ENCODE results near the gene NFATC2. TPM values are rescaled to one million over a fixed set of nuclear protein-coding genes. Genes with fewer than 3 reads are reported as not detected.
"Not testable (repeated sequence)": the region's sequence is repeated elsewhere in the genome, so short reads cannot be mapped to it uniquely, and the experiment has no call there.

The NFATC2 gene
- total RNA-seq, 1 donor from 2014 or later = 10.6 TPM

DNA sequence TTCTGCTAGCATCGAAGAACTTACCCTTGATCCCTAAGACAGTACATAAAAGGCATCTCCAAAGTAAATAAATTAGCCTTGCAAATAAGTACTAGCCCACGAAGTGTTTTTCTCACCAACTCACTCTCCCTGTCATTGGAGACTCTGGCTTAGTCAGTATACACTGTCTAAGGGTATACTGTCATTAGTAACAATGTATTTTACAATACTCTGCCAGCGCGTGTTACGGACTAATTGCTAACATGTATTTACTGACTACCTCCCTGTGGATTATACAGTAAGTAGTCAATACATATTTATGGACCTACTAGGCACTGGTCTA lies 72.1 kb downstream of the NFATC2 start:
- DNase-seq (ENCODE audit: low spot score) = no peak

DNA sequence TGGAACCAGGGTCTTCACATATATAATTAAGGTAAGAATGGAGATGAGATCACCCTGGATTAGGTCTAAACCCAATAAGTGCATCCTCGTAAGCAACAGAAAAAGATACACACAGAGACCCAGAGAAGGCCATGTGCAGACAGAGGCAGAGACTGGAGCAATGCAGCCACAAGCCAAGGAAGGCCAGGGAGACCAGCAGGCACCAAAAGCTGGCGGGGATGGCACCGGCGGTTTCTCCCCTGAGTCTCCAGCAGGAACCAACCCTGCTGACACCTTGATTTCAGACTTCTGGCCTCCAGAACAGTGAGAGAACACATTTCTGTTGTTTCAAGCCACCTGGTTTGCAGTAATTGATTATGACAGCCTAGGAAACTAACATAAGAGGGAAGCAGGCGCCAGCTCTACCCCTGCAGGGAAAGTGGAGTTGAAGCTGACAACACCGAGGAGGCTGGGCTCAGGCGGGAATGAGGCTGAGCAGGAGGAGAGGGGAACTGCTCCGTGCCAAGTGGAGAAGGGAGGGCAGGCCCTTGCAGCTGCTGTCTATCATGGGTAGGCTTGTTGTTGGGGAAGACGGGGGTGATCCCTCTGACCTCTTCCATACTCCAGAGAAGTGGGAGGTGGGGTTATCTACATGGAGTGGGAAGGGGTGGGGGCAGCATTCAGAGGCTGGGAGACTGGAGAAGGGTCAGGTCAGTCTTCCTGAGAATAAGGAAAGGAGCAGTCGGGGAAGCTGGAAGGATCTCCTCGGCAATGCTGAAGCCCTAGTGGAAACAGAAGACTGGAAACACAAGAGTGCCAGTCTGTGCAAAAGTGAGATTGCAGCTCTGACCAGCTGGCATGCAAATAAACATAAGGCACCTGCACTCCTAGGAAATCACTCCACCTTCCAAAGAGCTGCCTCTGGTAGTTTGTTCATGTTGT lies 72.7 kb downstream of the NFATC2 start:
- DNase-seq (ENCODE audit: low spot score) = no peak

- DNase-seq (ENCODE audit: low spot score) = no peak
Measured at GRCh38 chr20:51469046-51469445, 73.5 kb downstream of the NFATC2 start.

DNA sequence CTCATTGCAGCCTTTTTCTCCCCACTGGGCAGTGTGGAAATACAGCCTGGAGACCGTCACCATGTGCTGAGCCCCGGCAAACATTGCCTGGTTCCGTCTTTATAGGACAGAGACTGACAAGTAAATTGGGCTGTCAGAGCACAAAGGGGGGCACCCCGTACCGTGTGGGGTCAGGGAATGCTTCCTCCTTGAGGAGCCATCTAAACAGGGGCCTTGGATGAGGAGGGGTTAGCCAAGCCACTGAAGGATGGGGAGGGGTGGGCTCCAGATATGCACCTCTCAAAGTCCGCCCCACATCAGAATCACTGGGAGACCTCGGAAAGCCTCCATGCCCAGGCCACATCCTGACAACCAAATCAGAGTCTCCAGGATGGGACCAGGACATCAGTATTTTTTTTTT lies 73.9 kb downstream of the NFATC2 start:
- no peak for DNase-seq (ENCODE audit: low spot score)

GRCh38 chr20:51467956-51468626 lies 74.4 kb downstream of the NFATC2 start:
- no peak for DNase-seq (ENCODE audit: low spot score)

DNA sequence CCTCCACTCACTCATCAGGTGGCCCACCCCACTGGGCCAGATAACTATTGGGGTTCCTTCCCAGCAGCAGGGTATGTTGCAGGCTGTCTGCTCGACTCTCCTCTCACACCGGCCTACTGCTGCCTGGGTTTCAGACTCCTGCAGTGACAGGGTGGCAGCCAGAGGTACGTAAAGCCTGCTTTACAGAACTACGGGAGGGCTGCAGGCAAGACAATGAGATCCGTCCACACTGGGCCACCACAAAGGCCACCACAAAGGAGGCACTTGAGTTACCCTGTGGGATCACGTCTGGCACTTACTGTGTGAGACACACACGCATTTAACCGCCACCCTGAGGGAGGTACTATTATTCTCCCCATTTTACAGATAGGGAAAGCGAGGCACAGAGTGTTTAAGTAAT lies 78.5 kb downstream of the NFATC2 start:
- no peak for DNase-seq (ENCODE audit: low spot score)

- DNase-seq (ENCODE audit: low spot score) = no peak
Measured at GRCh38 chr20:51463560-51463959, 79.0 kb downstream of the NFATC2 start.

DNA sequence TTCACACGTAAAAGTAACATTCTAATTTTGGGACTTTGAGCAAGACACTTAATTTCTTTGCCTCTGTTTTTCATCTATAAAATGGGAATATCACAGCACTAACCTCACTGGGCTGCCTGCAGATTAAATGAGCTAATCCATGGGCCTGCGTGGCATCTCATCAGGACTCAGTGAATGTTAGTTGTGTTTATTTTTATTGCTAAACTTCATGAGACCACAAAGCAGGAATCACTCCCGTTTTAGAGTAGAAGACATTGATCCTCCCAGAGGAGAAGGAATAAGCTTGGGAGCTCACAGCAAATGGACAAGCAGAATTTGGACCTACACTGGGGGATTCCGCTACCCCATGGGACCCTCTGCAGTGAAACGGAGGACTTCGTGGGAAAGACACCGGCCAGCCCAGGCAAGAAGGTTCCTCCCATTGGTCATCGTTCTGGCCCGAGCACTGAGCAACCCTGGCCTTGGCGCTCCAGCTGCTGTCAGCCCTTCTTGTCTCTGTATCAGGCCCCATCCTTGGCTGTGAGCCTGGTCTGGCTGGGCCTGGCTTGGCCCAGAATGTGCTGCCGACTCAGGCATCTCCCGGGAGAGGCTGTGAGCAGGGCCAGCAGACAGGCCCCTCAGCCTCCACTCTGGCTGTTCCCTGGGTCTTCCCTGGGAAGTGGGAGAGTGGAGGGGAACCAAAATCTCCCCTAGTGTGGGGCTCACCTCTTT lies 79.8 kb downstream of the NFATC2 start:
- DNase-seq (ENCODE audit: low spot score) = peak; percentile 83

DNA sequence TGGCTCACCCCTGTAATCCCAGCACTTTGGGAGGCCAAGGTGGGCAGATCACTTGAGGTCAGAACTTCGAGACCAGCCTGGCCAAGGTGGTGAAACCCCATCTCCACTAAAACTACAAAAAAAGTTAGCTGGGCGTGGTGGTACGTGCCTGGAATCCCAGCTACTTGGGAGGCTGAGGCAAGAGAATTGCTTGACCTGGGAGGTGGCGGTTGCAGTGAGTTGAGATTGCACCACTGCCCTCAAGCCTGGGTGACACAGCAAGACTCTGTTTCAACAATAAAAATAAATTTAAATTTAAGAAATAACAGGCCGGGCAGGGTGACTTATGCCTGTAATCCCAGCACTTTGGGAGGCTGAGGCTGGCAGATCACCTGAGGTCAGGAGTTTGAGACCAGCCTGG lies 80.7 kb downstream of the NFATC2 start:
- DNase-seq (ENCODE audit: low spot score) = not testable (repeated sequence)

DNA sequence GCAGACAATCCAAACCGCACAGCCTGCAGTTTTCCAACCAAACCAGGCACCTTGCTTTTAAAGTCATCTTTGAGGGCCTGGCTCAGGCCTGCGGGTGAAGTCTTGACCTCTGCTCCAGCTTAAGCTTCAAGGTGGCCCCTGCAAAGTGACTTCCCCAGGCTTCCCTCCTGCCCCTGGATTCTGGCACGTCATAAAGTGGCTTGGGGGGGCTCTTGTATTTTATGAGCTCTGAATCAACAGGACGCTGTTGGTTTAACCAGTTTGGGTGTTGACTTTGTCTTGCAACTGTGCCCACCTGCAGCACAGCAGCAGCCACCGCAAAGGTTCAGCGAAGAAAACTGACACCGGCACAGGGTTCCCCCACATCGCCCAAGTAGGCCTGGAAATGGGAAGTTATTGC lies 81.2 kb downstream of the NFATC2 start:
- no peak for DNase-seq (ENCODE audit: low spot score)

- no peak for DNase-seq (ENCODE audit: low spot score)
Measured at GRCh38 chr20:51460569-51461265, 81.8 kb downstream of the NFATC2 start.

- no peak for DNase-seq (ENCODE audit: low spot score)
Measured at GRCh38 chr20:51460163-51460562, 82.4 kb downstream of the NFATC2 start.

- no peak for DNase-seq (ENCODE audit: low spot score)
Measured at GRCh38 chr20:51458751-51459439, 83.6 kb downstream of the NFATC2 start.

GRCh38 chr20:51457533-51457932 lies 85.0 kb downstream of the NFATC2 start:
- no peak for DNase-seq (ENCODE audit: low spot score)

DNA sequence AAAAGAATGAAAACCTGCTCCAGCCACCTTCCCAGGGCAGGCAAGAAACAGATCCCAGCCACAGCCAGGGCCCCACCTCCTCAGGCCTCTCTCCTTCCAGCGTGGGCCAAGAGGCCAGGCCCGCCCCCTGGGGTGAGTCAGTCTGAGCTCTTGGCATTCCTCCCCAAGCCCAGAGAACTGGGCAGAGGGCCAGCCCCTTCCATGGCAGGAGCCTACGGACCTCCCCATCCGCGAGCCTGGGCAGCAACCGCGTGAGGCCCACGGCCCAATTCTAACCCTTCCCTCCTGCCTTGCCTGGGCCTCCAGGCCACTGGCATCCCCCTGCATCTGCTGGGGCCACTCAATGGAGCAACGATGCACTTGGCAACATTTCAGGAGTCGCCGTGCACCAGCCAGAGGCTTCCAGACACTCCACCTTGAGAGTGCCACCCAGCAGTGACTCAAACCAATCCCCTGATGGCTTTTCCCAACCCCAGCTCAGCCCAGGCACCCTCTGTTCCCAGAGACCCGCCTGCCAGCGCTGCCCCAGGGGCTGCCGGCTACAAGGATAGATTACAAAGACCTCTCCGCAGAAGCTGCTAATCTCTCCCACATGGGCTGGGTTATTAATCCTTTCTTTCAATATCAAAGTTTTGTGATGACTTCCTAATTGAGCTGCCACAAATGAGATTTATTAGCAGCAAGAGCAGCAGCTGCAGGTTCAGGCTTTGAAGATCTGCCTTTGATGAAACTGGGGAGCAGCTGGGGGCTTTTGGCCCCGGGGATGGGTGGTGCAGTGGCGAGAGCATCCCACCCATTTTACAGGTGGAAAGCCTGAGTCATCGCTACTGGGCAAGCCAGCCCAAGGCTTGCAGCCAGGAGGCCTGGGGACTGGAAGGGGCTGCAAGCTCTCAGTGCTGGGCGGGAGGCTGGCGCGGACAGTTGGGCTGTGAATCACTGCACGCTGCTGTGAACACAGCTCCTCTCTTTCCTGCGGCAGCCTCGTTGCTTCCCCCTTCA lies 85.7 kb downstream of the NFATC2 start:
- peak; percentile 97 for DNase-seq (ENCODE audit: low spot score)

GRCh38 chr20:51454250-51454865 lies 88.2 kb downstream of the NFATC2 start:
- no peak for DNase-seq (ENCODE audit: low spot score)

- DNase-seq (ENCODE audit: low spot score) = no peak
Measured at GRCh38 chr20:51452734-51453365, 89.7 kb downstream of the NFATC2 start.

GRCh38 chr20:51452091-51452613 lies 90.4 kb downstream of the NFATC2 start:
- no peak for DNase-seq (ENCODE audit: low spot score)

DNA sequence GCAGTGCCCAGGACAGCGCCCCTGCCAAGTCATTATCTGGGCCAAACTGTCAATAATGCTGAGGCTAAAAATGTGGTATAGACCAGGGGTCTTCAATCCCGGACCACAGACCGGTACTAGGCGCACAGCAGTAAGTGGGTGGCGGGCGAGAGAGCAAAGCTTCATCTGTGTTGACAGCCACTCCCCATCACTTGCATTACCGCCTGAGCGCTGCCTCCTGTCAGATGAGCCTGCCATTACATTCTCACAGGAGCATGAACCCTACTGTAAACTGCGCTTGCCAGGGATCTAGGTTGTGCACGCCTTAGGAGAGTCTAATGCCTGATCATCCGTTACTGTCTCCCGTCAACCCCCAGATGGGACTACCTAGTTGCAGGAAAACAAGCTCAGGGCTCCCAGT lies 91.0 kb downstream of the NFATC2 start:
- DNase-seq (ENCODE audit: low spot score) = no peak

Data from ureter (tissue), 1 donor.